T-cell (primary cell): ENCODE results near the gene HES1. TPM values are rescaled to one million over a fixed set of nuclear protein-coding genes. Genes with fewer than 3 reads are reported as not detected.

Experiments
- ATAC-seq, 4 experiments: fragments of 200-7000 bp in 3 of 4; fragments of 150-1000 bp in 1 of 4; cut with Tn5 transposase; replicated peaks in 1 of 4; 1 replicate in 3 of 4; 2 replicates in 1 of 4; pipeline ENCODE4 v1.10.0; 2021; ENCODE audit warnings: moderate library complexity in 3 of 4, mild to moderate bottlenecking in 2 of 4, moderate number of reproducible peaks in 1 of 4
- CTCF ChIA-PET, 2 donors: fragments of 300-600 bp; sonication (Branson Sonifier 250); formaldehyde crosslinking; loops; one replicate each; lab custom pipeline; 2022; ENCODE audit warnings: antibody characterized with exemption in 2 of 2; lab: Charles Lee
- POLR2A ChIA-PET, 2 donors: fragments of 300-600 bp; sonication (Branson Sonifier 250); formaldehyde crosslinking; loops; one replicate each; lab custom pipeline; 2022; ENCODE audit warnings: antibody characterized with exemption in 2 of 2; lab: Charles Lee
- DNase-seq, 35 experiments: peaks; one replicate each; pipeline versions ENCODE4 v3.0.0 to v3.0.0-alpha.2; 2013 to 2023
- H3K27ac ChIP-seq: one replicate; pipeline ENCODE4 v1.5.1; 2013; ENCODE audit warnings: low read length
- H3K27me3 ChIP-seq, 2 experiments: replicated peaks in 1 of 2; 1 replicate in 1 of 2; 2 replicates in 1 of 2; pipeline versions ENCODE4 v1.6.1 to v1.7.0; 2013; ENCODE audit warnings: low read length in 1 of 2, mixed read lengths in 1 of 2; ENCODE audit not compliant: control insufficient read depth in 2 of 2, insufficient read depth in 2 of 2; ENCODE audit errors: extremely low read depth in 1 of 2
- H3K36me3 ChIP-seq, 2 donors: 1 replicate in 1 of 2; 2 replicates in 1 of 2; pipeline versions ENCODE4 v1.6.1 to v1.7.0; 2013; ENCODE audit warnings: low read length in 1 of 2; ENCODE audit not compliant: control insufficient read depth in 2 of 2, insufficient read depth in 1 of 2; ENCODE audit errors: extremely low read depth in 1 of 2
- H3K4me1 ChIP-seq, 2 experiments: 1 replicate in 1 of 2; 2 replicates in 1 of 2; pipeline versions ENCODE4 v1.6.1 to v1.7.0; 2013; ENCODE audit warnings: low read length in 2 of 2, mixed read lengths in 1 of 2; ENCODE audit not compliant: insufficient read depth in 2 of 2, control insufficient read depth in 1 of 2; ENCODE audit errors: extremely low read depth in 1 of 2
- H3K4me3 ChIP-seq, 2 donors: 1 replicate in 1 of 2; 2 replicates in 1 of 2; pipeline versions ENCODE4 v1.5.1 to v1.7.0; 2013; ENCODE audit warnings: mild to moderate bottlenecking in 2 of 2, low read length in 1 of 2, moderate library complexity in 1 of 2; ENCODE audit not compliant: control insufficient read depth in 1 of 2; ENCODE audit errors: extremely low read depth in 1 of 2
- H3K9me3 ChIP-seq: 2 replicates; pipeline ENCODE4 v1.7.0; 2013
- H3K27ac Mint-ChIP-seq, 2 donors: one replicate each; pipeline ENCODE4 v1.8.0; 2020 to 2021; ENCODE audit warnings: mild to moderate bottlenecking in 2 of 2, mixed read lengths in 2 of 2
- H3K27me3 Mint-ChIP-seq, 2 donors: one replicate each; pipeline ENCODE4 v1.8.0; 2021 to 2022; ENCODE audit warnings: mixed read lengths in 2 of 2
- H3K36me3 Mint-ChIP-seq: one replicate; pipeline ENCODE4 v1.8.0; 2021; ENCODE audit warnings: mixed read lengths
- H3K4me1 Mint-ChIP-seq, 3 donors: one replicate each; pipeline ENCODE4 v1.8.0; 2020 to 2022; ENCODE audit warnings: mixed read lengths in 3 of 3, mild to moderate bottlenecking in 1 of 3
- H3K4me3 Mint-ChIP-seq, 3 donors: one replicate each; pipeline ENCODE4 v1.8.0; 2020 to 2022; ENCODE audit warnings: mild to moderate bottlenecking in 3 of 3, mixed read lengths in 3 of 3, moderate library complexity in 3 of 3
- H3K9me3 Mint-ChIP-seq, 3 donors: one replicate each; pipeline ENCODE4 v1.8.0; 2020 to 2022; ENCODE audit warnings: mixed read lengths in 3 of 3
- WGBS: methylation state at CpG from one replicate; pipeline ENCODE4 v1.1.5; 2013; ENCODE audit warnings: missing lambda C conversion rate; ENCODE audit not compliant: insufficient coverage; 5-methylcytosine and 5-hydroxymethylcytosine counted together
- total RNA-seq, 35 experiments: library from RNA in 6 of 35; stranded (reverse) in 6 of 35; fragments of 120-200 nt in 1 of 35; gene quantifications; one replicate each; pipeline versions ENCODE4 v1.2.1 to v1.2.4 and lab custom pipeline; 2013 to 2026

HES1 gene
- total RNA-seq, 5 donors from 2014 or later (not counting 1 experiment from before 2014, with no cell fraction given), result 0.35 to 1.1 (median 0.46) TPM

DNA sequence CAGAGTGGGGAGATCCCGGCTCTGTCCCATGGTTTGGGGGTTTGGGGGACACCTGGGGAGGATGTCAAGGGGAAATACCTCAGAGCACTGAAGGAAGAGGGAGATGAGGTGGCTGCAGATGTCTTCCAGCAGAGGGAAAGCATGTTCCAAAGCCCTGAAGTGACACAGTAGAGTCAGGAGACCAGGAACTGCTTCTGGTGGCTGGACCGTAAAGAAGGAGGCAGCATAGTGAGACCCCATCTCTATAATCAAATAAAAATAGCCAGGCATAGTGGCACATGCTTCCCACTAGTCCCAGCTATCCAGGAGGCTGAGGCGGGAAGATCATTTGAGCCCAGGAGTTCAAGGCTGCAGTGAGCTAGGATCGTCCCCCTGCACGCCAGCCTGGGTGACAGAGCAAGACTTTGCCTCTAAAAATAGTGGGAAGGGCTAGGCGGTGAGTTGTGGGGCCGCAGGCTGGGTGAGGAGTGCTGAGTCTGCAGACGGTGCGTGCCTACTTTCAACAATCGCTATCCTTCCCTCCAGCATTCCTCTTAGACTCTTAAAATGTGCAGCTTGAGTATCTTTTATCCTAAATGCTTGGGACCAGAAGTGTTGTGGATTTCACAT is 26.2 kb downstream of the HES1 start:
- 75% methylated on average over 4 of the region's 10 CpGs for WGBS
- ChIA-PET CTCF (interaction anchor here in 1 of 2 donors (0.7 kb wide), 1 partner anchor 12 kb away, joined by 3 read pairs; no protein-coding TSS in a partner anchor), POLR2A (no interaction called here)
- H3K27ac ChIP-seq, result no peak overlapping the region
- Mint-ChIP-seq H3K36me3 (no peaks in the 10 kb centered on the region), H3K4me1 (no peaks in the 10 kb centered on the region), H3K4me3 (no peak overlapping the region), H3K27ac (no peak overlapping the region), H3K27me3 (peaks cover 14 to 41% of the 10 kb centered on the region in 2 donors), H3K9me3 (no peaks in the 10 kb centered on the region)
- H3K9me3 ChIP-seq, result no peaks in the 10 kb centered on the region
- no peak for DNase-seq
- no peak overlapping the region for H3K4me3 ChIP-seq
- no peaks in the 10 kb centered on the region for H3K4me1 ChIP-seq
- no peak for ATAC-seq
- peaks cover 0 to 41% of the 10 kb centered on the region in 2 experiments for H3K27me3 ChIP-seq
- H3K36me3 ChIP-seq, result no peaks in the 10 kb centered on the region

DNA sequence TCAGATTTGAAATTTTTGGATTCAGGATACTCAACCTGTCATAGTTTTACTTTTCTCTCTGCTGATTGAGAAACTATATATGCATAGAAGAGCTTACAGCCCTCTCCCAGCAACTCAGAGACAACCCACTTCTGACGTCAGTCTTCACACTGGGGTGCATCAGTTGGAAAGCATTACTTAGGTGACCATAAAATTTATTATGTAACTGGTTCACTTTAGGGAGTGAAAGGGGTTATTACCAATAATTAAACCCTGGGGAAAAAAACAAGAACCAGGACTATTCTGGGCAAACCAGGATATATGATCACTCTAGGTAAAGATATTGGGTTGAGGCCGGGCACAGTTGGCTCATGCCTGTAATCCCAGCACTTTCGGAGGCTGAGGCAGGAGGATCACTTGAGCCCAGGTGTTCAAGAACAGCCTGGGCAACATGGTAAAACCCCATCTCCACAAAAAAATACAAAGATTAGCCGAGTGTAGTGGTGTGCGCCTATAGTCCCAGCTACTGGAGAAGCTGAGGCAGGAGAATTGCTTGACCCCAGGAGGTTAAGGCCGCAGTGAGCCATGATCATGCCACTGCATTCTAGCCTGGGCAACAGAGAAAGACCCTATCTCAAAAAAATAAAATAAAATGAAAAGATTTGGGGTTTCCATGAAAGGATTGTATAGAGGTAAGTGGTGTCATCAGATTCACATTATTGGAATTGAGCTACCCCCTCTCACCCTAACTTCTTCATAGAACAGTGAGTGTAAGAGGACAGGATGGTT is 27.1 kb downstream of the HES1 start:
- Mint-ChIP-seq H3K9me3 (no peaks in the 10 kb centered on the region), H3K27me3 (peaks cover 14 to 45% of the 10 kb centered on the region in 2 donors), H3K36me3 (no peaks in the 10 kb centered on the region), H3K4me1 (peaks cover 0 to 2% (median 0%) of the 10 kb centered on the region in 3 donors), H3K27ac (no peak overlapping the region), H3K4me3 (no peak overlapping the region)
- ChIA-PET CTCF (interaction anchor here in 1 of 2 donors (0.7 kb wide), 1 partner anchor 11 kb away, joined by 3 read pairs; no protein-coding TSS in a partner anchor), POLR2A (no interaction called here)
- WGBS, result 86% methylated on average over 2 of the region's 6 CpGs
- H3K4me3 ChIP-seq, result no peak overlapping the region
- no peaks in the 10 kb centered on the region for H3K36me3 ChIP-seq
- ATAC-seq (no peak), DNase-seq (no peak)
- H3K4me1 ChIP-seq, result no peaks in the 10 kb centered on the region
- H3K9me3 ChIP-seq, result no peaks in the 10 kb centered on the region
- no peak overlapping the region for H3K27ac ChIP-seq
- H3K27me3 ChIP-seq, result peaks cover 0 to 38% of the 10 kb centered on the region in 2 experiments

DNA sequence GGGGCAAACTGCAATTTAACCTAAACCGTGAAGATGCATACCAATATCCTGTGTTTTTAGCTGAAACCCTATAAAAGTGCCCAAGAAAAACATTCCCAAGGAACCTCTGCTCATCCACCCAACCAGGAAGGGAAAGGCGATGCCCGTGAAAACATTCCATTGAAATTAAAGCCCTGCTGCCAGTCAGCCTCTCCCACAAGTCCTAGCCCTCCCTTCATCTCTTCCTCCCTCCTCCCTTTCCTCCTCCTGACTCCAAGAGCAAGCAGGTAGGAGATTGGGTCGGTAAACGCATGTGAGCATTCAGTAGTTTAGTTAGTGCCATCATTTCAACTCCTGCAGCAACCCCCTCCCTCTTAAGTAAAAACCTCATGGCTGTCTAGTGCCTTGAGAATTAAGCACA is 27.7 kb downstream of the HES1 start:
- Histone ChIP-seq H3K4me3 (no peak overlapping the region), H3K36me3 (no peaks in the 10 kb centered on the region), H3K9me3 (no peaks in the 10 kb centered on the region), H3K27me3 (peaks cover 0 to 38% of the 10 kb centered on the region in 2 experiments), H3K4me1 (no peaks in the 10 kb centered on the region), H3K27ac (no peak overlapping the region)
- peaks cover 0 to 2% (median 0%) of the 10 kb centered on the region in 3 donors for H3K4me1 Mint-ChIP-seq
- H3K36me3 Mint-ChIP-seq, result no peaks in the 10 kb centered on the region
- CTCF ChIA-PET, result no interaction called here
- H3K27me3 Mint-ChIP-seq, result peaks cover 14 to 46% of the 10 kb centered on the region in 2 donors
- H3K27ac Mint-ChIP-seq, result no peak overlapping the region
- no CpG with 5 or more reads among the region's 5 CpGs for WGBS
- no peak for ATAC-seq
- no peak overlapping the region for H3K4me3 Mint-ChIP-seq
- DNase-seq, result no peak
- no peaks in the 10 kb centered on the region for H3K9me3 Mint-ChIP-seq
- POLR2A ChIA-PET, result no interaction called here

DNA sequence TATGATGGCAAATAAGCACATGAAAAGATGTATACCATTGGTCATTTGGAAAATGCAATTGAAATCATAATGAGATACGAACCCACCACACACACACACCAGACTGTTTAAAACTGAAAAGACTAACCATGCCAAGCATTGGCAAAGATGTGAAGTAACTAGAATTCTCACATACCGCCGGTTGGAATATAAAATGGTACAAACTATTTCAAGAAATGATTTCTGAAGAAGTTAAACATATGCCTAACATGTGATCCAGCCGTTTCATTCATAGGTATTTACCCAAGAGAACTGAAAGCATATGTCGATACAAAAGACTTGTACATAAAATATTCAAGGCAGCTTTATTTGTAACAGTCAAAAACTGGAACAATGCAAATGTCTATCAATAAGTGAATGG is 28.9 kb downstream of the HES1 start:
- H3K4me1 ChIP-seq, result no peaks in the 10 kb centered on the region
- Mint-ChIP-seq H3K36me3 (no peaks in the 10 kb centered on the region), H3K27me3 (peaks cover 20 to 52% of the 10 kb centered on the region in 2 donors), H3K4me3 (no peak overlapping the region), H3K9me3 (no peaks in the 10 kb centered on the region), H3K27ac (no peak overlapping the region), H3K4me1 (peaks cover 0 to 2% (median 0%) of the 10 kb centered on the region in 3 donors)
- CTCF ChIA-PET, result no interaction called here
- no peaks in the 10 kb centered on the region for H3K9me3 ChIP-seq
- ATAC-seq, result no peak
- no peak for DNase-seq
- no peak overlapping the region for H3K27ac ChIP-seq
- H3K36me3 ChIP-seq, result no peaks in the 10 kb centered on the region
- POLR2A ChIA-PET, result no interaction called here
- no CpG with 5 or more reads among the region's 5 CpGs for WGBS
- H3K4me3 ChIP-seq, result no peak overlapping the region
- H3K27me3 ChIP-seq, result peaks cover 0 to 36% of the 10 kb centered on the region in 2 experiments

DNA sequence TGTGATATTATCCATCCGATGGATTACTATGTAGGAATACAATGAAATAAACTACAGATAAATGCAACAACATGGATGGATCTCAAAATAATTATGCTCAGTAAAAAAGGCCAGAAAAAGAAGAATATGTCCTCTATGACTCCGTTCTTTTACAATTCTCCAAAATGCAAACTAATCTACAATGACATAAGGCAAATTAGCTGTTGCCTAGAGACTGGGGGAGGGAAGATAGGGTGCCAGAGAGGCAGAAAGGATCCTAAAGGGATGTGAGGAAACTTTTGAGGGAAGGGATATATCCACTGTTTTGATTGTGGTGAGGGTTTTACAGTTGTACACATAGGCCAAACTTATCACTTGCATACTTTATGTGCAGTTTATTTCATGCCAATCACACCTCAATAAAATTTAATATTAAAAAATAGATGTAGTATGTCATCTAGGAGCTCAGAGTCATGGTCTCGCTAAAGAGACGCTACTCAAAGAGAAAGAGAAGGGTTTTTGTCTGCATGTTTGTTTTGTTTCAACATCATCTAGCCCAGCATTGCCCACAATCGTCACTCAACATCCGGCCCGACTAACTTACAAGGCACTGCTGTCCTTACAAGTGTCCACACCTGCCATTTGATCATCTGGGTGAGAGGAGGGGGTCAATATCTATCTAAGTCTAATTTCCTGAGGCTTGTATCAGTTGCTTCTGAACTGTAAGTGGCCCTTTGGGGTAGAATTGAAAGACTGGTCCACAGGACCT is 29.5 kb downstream of the HES1 start:
- POLR2A ChIA-PET, result no interaction called here
- ATAC-seq, result no peak

More for the DNA sequence above, 29.5 kb downstream of the HES1 start:
- Mint-ChIP-seq H3K27ac (no peak overlapping the region), H3K9me3 (no peaks in the 10 kb centered on the region), H3K36me3 (no peaks in the 10 kb centered on the region), H3K4me1 (peaks cover 0 to 2% (median 0%) of the 10 kb centered on the region in 3 donors), H3K27me3 (peaks cover 20 to 52% of the 10 kb centered on the region in 2 donors), H3K4me3 (no peak overlapping the region)
- Histone ChIP-seq H3K9me3 (no peaks in the 10 kb centered on the region), H3K4me3 (no peak overlapping the region), H3K36me3 (no peaks in the 10 kb centered on the region), H3K27ac (no peak overlapping the region), H3K4me1 (no peaks in the 10 kb centered on the region), H3K27me3 (peaks cover 0 to 34% of the 10 kb centered on the region in 2 experiments)
- no peak for DNase-seq
- WGBS, result no CpG with 5 or more reads among the region's 7 CpGs
- CTCF ChIA-PET, result interaction anchor here in 1 of 2 donors (0.7 kb wide), 1 partner anchor 146 kb away, joined by 4 read pairs; no protein-coding TSS in a partner anchor
